Peyer's patch (tissue), 4 donors: ENCODE results near the gene ATP10A. TPM values are rescaled to one million over a fixed set of nuclear protein-coding genes. Genes with fewer than 3 reads are reported as not detected.

Experiments
- DNase-seq, 3 donors: peaks; one replicate each; pipeline ENCODE4 v3.0.0-alpha.2; 2017 to 2019
- H3K27ac ChIP-seq, 4 donors: fragments of 200-600 bp; sonication (generic); one replicate each; pipeline ENCODE4 v1.5.1; 2016 to 2019
- H3K27me3 ChIP-seq, 2 donors: fragments of 200-600 bp; sonication (generic); one replicate each; pipeline ENCODE4 v1.5.1; 2019
- H3K36me3 ChIP-seq, 3 donors: fragments of 200-600 bp; sonication (generic); one replicate each; pipeline ENCODE4 v1.5.1; 2016 to 2019
- H3K4me1 ChIP-seq, 4 donors: fragments of 200-600 bp; sonication (generic); one replicate each; pipeline ENCODE4 v1.5.1; 2016 to 2019
- H3K4me3 ChIP-seq, 4 donors: fragments of 200-600 bp; sonication (generic); 1 replicate in 3 of 4; 2 replicates in 1 of 4; pipeline ENCODE4 v1.5.1; 2016 to 2019; ENCODE audit warnings: mild to moderate bottlenecking in 1 of 4
- H3K9me3 ChIP-seq, 4 donors: fragments of 200-600 bp; sonication (generic); one replicate each; pipeline ENCODE4 v1.5.1; 2016 to 2019; ENCODE audit warnings: mild to moderate bottlenecking in 1 of 4
- POLR2A ChIP-seq, 2 donors: fragments of 450-650 bp; IDR thresholded peaks; one replicate each; pipeline ENCODE4 v1.5.1; 2017; ENCODE audit warnings: antibody characterized with exemption in 2 of 2, mild to moderate bottlenecking in 2 of 2, moderate library complexity in 2 of 2
- total RNA-seq, 4 donors: library from RNA; depleted of rRNA; stranded (reverse); fragments of >200 nt; gene quantifications; one replicate each; pipeline ENCODE4 v1.1.0, GENCODE V29; 2016
- TF ChIP-seq, protein P1 (sequence below), 6 experiments: fragments of 450-650 bp in 4 of 6; fragments of 200-600 bp in 2 of 6; sonication (generic) in 1 of 6; IDR thresholded peaks; one replicate each; pipeline ENCODE4 v1.5.1; 2017 to 2019; ENCODE audit warnings: antibody characterized with exemption in 6 of 6, mild to moderate bottlenecking in 3 of 6, moderate library complexity in 1 of 6

Gene ATP10A
- total RNA-seq, 4 donors from 2014 or later, result 1.6 to 7.4 (median 3.7) TPM

DNA sequence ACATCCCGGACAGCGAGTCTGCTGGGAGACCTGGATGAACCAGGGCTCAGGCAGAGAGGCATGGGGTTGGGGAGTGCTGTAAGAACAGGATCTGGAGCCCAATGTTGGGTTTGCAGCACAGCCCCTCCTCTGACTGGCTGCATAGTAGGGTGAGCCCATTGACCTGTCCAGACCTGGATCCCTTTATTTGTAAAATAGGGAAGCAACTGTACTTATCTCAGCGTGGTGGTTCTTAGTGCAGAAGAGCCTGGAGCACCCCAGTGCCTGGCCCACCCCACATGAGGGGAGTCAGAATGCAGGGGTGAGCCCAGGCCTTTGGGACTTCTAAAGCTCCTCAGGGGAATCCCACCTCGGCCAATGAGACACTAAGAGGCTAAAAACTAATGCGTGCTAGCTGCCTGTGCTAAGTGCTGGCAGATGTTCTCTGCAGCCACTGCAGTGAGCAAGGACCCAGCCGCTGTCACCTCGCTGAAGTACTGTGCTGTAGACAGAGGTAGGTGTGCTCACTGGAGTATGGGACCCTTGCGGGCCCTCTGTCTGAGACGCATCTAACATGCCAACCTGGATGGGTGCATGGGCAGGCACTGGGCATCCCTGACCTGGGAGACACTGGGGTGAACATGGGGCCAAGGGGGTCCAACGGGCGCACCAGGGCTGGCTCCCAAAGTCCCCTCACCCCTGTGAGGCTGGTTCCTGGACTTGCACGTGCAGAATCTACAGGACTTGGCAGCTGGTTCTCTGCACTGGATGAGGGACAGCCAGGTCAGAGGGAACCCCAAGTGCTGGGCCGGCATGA lies 95.6 kb downstream of the ATP10A start:
- Histone ChIP-seq H3K36me3 (no peaks in the 10 kb centered on the region), H3K4me1 (no peaks in the 10 kb centered on the region), H3K27me3 (no peaks in the 10 kb centered on the region), H3K4me3 (no peak overlapping the region), H3K9me3 (no peaks in the 10 kb centered on the region), H3K27ac (no peak overlapping the region)
- TF ChIP-seq, protein P1, sequence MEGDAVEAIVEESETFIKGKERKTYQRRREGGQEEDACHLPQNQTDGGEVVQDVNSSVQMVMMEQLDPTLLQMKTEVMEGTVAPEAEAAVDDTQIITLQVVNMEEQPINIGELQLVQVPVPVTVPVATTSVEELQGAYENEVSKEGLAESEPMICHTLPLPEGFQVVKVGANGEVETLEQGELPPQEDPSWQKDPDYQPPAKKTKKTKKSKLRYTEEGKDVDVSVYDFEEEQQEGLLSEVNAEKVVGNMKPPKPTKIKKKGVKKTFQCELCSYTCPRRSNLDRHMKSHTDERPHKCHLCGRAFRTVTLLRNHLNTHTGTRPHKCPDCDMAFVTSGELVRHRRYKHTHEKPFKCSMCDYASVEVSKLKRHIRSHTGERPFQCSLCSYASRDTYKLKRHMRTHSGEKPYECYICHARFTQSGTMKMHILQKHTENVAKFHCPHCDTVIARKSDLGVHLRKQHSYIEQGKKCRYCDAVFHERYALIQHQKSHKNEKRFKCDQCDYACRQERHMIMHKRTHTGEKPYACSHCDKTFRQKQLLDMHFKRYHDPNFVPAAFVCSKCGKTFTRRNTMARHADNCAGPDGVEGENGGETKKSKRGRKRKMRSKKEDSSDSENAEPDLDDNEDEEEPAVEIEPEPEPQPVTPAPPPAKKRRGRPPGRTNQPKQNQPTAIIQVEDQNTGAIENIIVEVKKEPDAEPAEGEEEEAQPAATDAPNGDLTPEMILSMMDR (IDR thresholded peaks at IDR 0.05), result no peak
- no peak for TF ChIP-seq POLR2A (IDR thresholded peaks at IDR 0.05)
- no peak for DNase-seq

DNA sequence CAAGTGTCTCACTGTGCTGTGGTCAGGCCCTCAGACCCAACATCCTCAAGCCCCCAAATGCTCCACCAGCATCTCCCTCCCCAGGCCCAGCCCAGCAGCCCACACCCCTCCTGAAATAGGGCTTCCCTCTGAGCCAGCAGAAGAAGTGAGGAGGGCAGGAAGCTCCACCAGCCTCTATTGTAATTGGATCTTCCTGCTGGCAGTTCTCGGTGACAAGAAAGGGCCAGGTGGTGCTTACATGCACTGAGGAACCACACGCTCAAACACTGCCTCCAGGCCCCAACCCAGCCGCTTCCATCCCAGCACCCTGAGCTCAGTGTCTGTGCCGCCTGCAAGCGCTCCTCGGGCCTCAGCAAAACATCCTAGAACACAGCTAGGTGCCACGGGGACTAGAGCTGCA lies 96.7 kb downstream of the ATP10A start:
- DNase-seq, result no peak
- Histone ChIP-seq H3K27me3 (no peaks in the 10 kb centered on the region), H3K27ac (no peak overlapping the region), H3K4me1 (no peaks in the 10 kb centered on the region), H3K9me3 (no peaks in the 10 kb centered on the region), H3K36me3 (no peaks in the 10 kb centered on the region), H3K4me3 (no peak overlapping the region)
- TF ChIP-seq, protein P1 (IDR thresholded peaks at IDR 0.05), result no peak
- no peak for TF ChIP-seq POLR2A (IDR thresholded peaks at IDR 0.05)

DNA sequence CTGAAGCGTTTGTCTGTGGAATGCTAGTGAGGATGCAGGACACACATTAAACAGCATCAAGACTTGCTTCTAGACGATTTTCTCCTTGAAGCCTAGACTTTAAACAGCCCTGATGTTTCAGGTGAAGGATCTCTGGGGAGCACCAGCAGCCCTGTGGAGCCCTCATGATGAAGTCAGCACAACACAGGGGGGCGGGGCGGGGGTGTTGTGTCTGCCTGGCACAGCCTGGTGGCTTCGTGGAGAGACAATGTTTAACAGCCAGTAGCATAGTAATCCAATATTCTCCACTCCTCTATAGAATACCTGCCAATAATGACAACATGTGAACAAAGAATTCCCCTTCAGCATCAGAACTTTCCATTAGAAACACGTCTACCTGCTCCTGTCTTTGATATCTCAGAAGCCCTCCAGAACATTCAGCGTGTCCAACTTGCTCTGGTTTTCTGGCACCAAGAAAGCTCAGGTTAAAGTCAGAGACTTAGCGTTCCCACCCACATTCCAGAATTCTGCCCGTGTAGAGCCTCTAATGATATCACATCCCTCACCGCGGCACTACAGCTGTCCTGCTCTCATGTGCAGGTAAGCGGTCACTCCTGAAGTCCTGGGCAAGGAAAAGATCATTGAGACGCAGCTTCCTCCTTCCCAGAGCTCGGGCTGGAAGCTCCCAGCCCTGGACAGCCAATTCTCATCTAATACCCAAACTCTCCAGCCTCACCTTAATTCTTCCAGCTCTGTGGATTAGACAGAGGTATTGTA lies 98.0 kb downstream of the ATP10A start:
- no peak for DNase-seq

DNA sequence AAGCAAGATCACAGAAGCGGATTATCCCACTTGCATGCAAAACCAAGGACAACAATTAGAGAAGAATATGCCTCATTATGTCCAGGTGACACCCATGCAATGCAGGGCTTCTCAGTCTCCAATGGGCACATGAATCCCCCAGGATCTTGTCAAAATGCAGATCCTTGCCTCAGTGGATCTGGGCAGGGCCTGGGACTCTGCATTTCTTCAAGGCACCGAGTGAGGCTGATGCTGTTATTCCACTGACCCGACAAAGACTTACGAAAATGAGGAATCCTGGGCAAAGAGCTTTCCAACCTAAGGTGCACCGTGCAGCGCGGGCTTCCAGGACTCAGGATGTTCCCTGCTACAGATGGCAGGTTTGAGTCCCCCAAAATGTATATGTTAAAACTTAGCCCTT lies 99.2 kb downstream of the ATP10A start:
- TF ChIP-seq, protein P1 (IDR thresholded peaks at IDR 0.05), result no peak
- TF ChIP-seq POLR2A (IDR thresholded peaks at IDR 0.05), result no peak
- no peak for DNase-seq
- H3K4me3 ChIP-seq, result no peak overlapping the region
- H3K27ac ChIP-seq, result no peak overlapping the region
- H3K4me1 ChIP-seq, result no peaks in the 10 kb centered on the region
- no peaks in the 10 kb centered on the region for H3K36me3 ChIP-seq
- no peaks in the 10 kb centered on the region for H3K27me3 ChIP-seq
- H3K9me3 ChIP-seq, result no peaks in the 10 kb centered on the region

More for the DNA sequence above, 98.0 kb downstream of the ATP10A start:
- H3K36me3 ChIP-seq, result no peaks in the 10 kb centered on the region
- TF ChIP-seq, protein P1 (IDR thresholded peaks at IDR 0.05), result no peak
- TF ChIP-seq POLR2A (IDR thresholded peaks at IDR 0.05), result no peak
- H3K4me3 ChIP-seq, result no peak overlapping the region
- no peaks in the 10 kb centered on the region for H3K4me1 ChIP-seq
- H3K27ac ChIP-seq, result no peak overlapping the region
- no peaks in the 10 kb centered on the region for H3K27me3 ChIP-seq
- H3K9me3 ChIP-seq, result no peaks in the 10 kb centered on the region

DNA sequence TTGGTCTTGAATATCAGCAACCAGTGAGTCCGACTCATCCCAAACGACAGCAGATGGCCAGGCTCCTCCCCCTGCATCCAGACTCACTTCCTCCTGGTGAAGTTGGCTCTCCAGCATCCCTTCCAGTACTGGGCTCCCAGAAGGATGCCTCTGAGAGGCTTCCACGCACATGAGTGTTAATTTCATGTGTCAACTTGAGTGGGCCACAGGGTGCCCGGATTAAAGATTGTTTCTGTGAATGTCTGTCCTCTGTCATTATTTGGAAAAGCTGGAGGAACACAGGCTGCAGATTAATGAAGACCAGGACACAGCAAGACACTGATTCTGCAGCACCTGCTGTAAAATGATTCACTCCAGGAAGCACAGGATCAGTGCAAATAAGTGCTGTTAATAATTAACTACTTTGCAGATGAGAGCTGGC lies 99.8 kb downstream of the ATP10A start:
- Histone ChIP-seq H3K27me3 (no peaks in the 10 kb centered on the region), H3K4me1 (no peaks in the 10 kb centered on the region), H3K9me3 (no peaks in the 10 kb centered on the region), H3K36me3 (no peaks in the 10 kb centered on the region), H3K4me3 (no peak overlapping the region), H3K27ac (no peak overlapping the region)
- TF ChIP-seq POLR2A (IDR thresholded peaks at IDR 0.05), result no peak
- TF ChIP-seq, protein P1 (IDR thresholded peaks at IDR 0.05), result no peak
- DNase-seq, result no peak
